Muscle layer of duodenum (tissue), 2 donors: ENCODE data around the gene CPLANE2.
"Not testable (repeated sequence)": the region's sequence is repeated elsewhere in the genome, so short reads cannot be mapped to it uniquely, and the experiment has no call there.

Source experiments
- H3K27ac ChIP-seq: one replicate; pipeline ENCODE4 v1.7.0; 2013; ENCODE audit warnings: mild to moderate bottlenecking, low read length
- H3K27me3 ChIP-seq: one replicate; pipeline ENCODE4 v1.7.0; 2013; ENCODE audit warnings: low read depth, mild to moderate bottlenecking, control low read depth, low read length
- H3K36me3 ChIP-seq, 2 donors: one replicate each; pipeline ENCODE4 v1.7.0; 2013; ENCODE audit warnings: low read length in 2 of 2, control low read depth in 1 of 2, mild to moderate bottlenecking in 1 of 2; ENCODE audit not compliant: insufficient read depth in 2 of 2, control insufficient read depth in 1 of 2
- H3K4me1 ChIP-seq, 2 donors: one replicate each; pipeline ENCODE4 v1.7.0; 2013; ENCODE audit warnings: low read length in 2 of 2, mild to moderate bottlenecking in 2 of 2, control low read depth in 1 of 2, moderate library complexity in 1 of 2; ENCODE audit not compliant: insufficient read depth in 2 of 2, control insufficient read depth in 1 of 2
- H3K4me3 ChIP-seq, 2 donors: one replicate each; pipeline ENCODE4 v1.7.0; 2013; ENCODE audit warnings: low read length in 2 of 2, low read depth in 1 of 2, mild to moderate bottlenecking in 1 of 2
- H3K9me3 ChIP-seq, 2 donors: one replicate each; pipeline ENCODE4 v1.7.0; 2013; ENCODE audit warnings: low read length in 2 of 2, control low read depth in 1 of 2, mild to moderate bottlenecking in 1 of 2; ENCODE audit not compliant: control insufficient read depth in 1 of 2
- donor health status: healthy.

Gene CPLANE2

GRCh38 chr1:16248007-16248436 is 11.0 kb upstream of the CPLANE2 start:
- no peaks in the 10 kb centered on the region for H3K27me3 ChIP-seq
- peaks cover 18 to 36% of the 10 kb centered on the region in 2 donors for H3K4me1 ChIP-seq
- no peaks in the 10 kb centered on the region for H3K9me3 ChIP-seq
- no peak overlapping the region for H3K4me3 ChIP-seq
- H3K36me3 ChIP-seq: peaks cover 26 to 37% of the 10 kb centered on the region in 2 donors
- H3K27ac ChIP-seq: peak overlapping the region; percentile 58

- Histone ChIP-seq H3K36me3 (peaks cover 21 to 36% of the 10 kb centered on the region in 2 donors), H3K4me1 (peaks cover 18 to 36% of the 10 kb centered on the region in 2 donors), H3K4me3 (no peak overlapping the region)
Measured at GRCh38 chr1:16247441-16247840, 10.5 kb upstream of the CPLANE2 start.

GRCh38 chr1:16246961-16247360 is 10.0 kb upstream of the CPLANE2 start:
- no peak overlapping the region for H3K4me3 ChIP-seq
- H3K27me3 ChIP-seq: no peaks in the 10 kb centered on the region
- H3K4me1 ChIP-seq: peaks cover 18 to 36% of the 10 kb centered on the region in 2 donors
- no peak overlapping the region for H3K27ac ChIP-seq
- no peaks in the 10 kb centered on the region for H3K9me3 ChIP-seq
- peaks cover 16 to 31% of the 10 kb centered on the region in 2 donors for H3K36me3 ChIP-seq

More at GRCh38 chr1:16247441-16247840, 10.5 kb upstream of the CPLANE2 start:
- no peaks in the 10 kb centered on the region for H3K27me3 ChIP-seq
- no peaks in the 10 kb centered on the region for H3K9me3 ChIP-seq
- no peak overlapping the region for H3K27ac ChIP-seq

- H3K4me3 ChIP-seq, H3K27ac ChIP-seq, H3K9me3 ChIP-seq, H3K27me3 ChIP-seq: not testable (repeated sequence)
- peaks cover 9 to 24% of the 10 kb centered on the region in 2 donors for H3K36me3 ChIP-seq
- peaks cover 18 to 36% of the 10 kb centered on the region in 2 donors for H3K4me1 ChIP-seq
Measured at GRCh38 chr1:16246239-16246638, 9.3 kb upstream of the CPLANE2 start.

- H3K4me3 ChIP-seq: no peak overlapping the region
- H3K9me3 ChIP-seq: no peaks in the 10 kb centered on the region
- H3K27ac ChIP-seq: no peak overlapping the region
- no peaks in the 10 kb centered on the region for H3K27me3 ChIP-seq
- H3K36me3 ChIP-seq: peaks cover 5 to 18% of the 10 kb centered on the region in 2 donors
- peaks cover 18 to 34% of the 10 kb centered on the region in 2 donors for H3K4me1 ChIP-seq
Measured at GRCh38 chr1:16245476-16246196, 8.7 kb upstream of the CPLANE2 start.

- no peaks in the 10 kb centered on the region for H3K9me3 ChIP-seq
- no peak overlapping the region for H3K27ac ChIP-seq
- H3K27me3 ChIP-seq: no peaks in the 10 kb centered on the region
- no peak overlapping the region for H3K4me3 ChIP-seq
- H3K4me1 ChIP-seq: peaks cover 18 to 29% of the 10 kb centered on the region in 2 donors
- peaks cover 5 to 13% of the 10 kb centered on the region in 2 donors for H3K36me3 ChIP-seq
Measured at GRCh38 chr1:16244650-16245285, 7.8 kb upstream of the CPLANE2 start.

GRCh38 chr1:16243936-16244649 is 7.1 kb upstream of the CPLANE2 start:
- H3K36me3 ChIP-seq: peaks cover 5 to 13% of the 10 kb centered on the region in 2 donors
- peaks cover 12 to 22% of the 10 kb centered on the region in 2 donors for H3K4me1 ChIP-seq
- no peak overlapping the region for H3K27ac ChIP-seq
- no peak overlapping the region for H3K4me3 ChIP-seq
- H3K9me3 ChIP-seq: no peaks in the 10 kb centered on the region
- H3K27me3 ChIP-seq: no peaks in the 10 kb centered on the region

- H3K27me3 ChIP-seq: no peaks in the 10 kb centered on the region
- no peaks in the 10 kb centered on the region for H3K9me3 ChIP-seq
- H3K4me3 ChIP-seq: no peak overlapping the region
- H3K36me3 ChIP-seq: peaks cover 5 to 13% of the 10 kb centered on the region in 2 donors
- no peak overlapping the region for H3K27ac ChIP-seq
- H3K4me1 ChIP-seq: peaks cover 3 to 14% of the 10 kb centered on the region in 2 donors
Measured at GRCh38 chr1:16243215-16243610, 6.2 kb upstream of the CPLANE2 start.

- Histone ChIP-seq H3K36me3 (peaks cover 5 to 13% of the 10 kb centered on the region in 2 donors), H3K27ac (no peak overlapping the region), H3K9me3 (no peaks in the 10 kb centered on the region), H3K4me1 (peaks cover 2 to 12% of the 10 kb centered on the region in 2 donors), H3K4me3 (no peak overlapping the region), H3K27me3 (no peaks in the 10 kb centered on the region)
Measured at GRCh38 chr1:16242556-16243214, 5.7 kb upstream of the CPLANE2 start.

- Histone ChIP-seq H3K36me3 (peaks cover 0 to 7% of the 10 kb centered on the region in 2 donors), H3K4me1 (peaks cover 6 to 21% of the 10 kb centered on the region in 2 donors), H3K27ac (no peak overlapping the region), H3K9me3 (no peaks in the 10 kb centered on the region), H3K4me3 (no peak overlapping the region), H3K27me3 (no peaks in the 10 kb centered on the region)
Measured at GRCh38 chr1:16241221-16241708, 4.3 kb upstream of the CPLANE2 start.
